Measurements from ENCODE around the gene CDH12.

DNA sequence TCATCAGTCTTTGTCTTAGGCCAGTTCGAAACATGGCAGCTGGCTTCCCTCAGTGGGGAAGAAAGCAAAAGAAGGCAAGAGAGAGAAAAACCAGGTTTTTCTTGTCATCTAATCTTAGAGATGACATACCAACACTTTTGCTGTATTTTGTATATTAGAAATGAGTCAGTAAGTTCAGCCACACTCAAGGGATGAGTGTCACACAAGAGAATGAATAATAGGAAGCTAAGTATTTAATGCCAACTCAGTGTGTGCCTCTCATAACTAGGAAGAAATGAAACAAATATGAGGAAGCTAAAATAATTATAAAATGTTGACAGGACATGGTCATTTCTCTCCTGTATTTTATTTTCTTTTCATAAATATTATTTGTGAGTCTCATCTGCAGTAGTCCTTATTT, 65.3 kb downstream of the CDH12 start:
- no peak for TF ChIP-seq GATA2 (IDR thresholded peaks at IDR 0.05; ENCODE audit: low read depth, low read length)
- TF ChIP-seq GATA3 (IDR thresholded peaks at IDR 0.05; ENCODE audit: low read depth, low read length), result no peak

Measured in SH-SY5Y (cell line).